Measurements from ENCODE around the gene IFNG-AS1.
A peak's percentile ranks its signal among the peaks of the same experiment; 100 is the strongest.

The IFNG-AS1 gene

DNA sequence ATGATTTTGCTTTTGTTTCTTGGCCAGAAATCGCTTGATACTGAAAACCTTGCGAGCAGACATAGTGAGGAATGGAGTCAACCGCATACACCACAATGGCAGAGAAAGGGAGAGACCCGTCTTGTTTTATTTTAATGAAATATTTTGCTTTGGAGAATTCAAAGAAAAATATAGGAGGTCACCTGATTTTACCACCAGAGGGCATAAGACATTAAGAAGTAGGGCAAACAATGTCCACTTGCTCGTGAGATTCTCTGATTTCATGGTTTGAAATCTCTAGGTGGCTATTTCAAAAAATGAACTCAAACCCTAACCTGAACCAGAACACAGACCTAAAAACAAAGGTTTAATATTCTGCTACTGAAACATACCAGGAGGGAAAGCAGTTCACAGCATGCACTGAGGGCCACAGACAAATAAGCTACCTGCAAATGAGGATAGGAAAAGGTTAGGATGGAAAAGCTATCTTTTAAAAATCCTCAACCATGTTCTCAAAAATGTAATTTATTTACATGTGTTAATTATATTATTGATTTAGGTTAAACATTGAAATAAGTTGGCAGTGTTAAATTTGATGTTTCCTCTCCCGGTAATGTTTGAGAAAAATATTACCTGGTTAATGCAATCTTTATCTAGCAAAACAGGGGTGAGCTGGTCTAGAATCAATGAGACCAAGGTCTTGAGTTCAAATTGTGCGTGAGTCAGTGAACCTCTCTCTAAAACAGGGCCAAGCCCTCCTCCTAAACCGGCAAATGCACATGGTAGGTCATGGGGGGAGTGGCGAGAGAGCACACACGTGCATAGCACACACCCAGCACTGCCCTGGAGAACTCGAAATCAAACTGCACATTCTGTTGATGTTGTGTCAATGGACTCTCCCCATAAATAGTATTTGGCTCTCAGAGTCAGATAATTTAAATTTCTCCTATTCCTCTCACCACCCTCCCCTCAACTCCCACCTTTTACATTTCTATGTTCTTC is 12.5 kb downstream of the IFNG-AS1 start:
- Histone ChIP-seq H3K9me3 (ENCODE audit: control insufficient read depth, insufficient read depth, low read depth, low read length) (no peaks in the 10 kb centered on the region), H3K27ac (ENCODE audit: extremely low read depth, low read depth, low read length) (no peak overlapping the region), H3K4me1 (ENCODE audit: control insufficient read depth, insufficient read depth, low read length) (no peaks in the 10 kb centered on the region), H3K36me3 (ENCODE audit: control insufficient read depth in 2 of 2, insufficient read depth in 1 of 2, low read length in 2 of 2) (no peaks in the 10 kb centered on the region), H3K4me3 (ENCODE audit: low read depth, low read length) (no peak overlapping the region)
- TF ChIP-seq ZNF138 (tag by site-specific recombination; IDR thresholded peaks at IDR 0.05; ENCODE audit: borderline replicate concordance) (no peak), ZNF791 (tag by site-specific recombination; IDR thresholded peaks at IDR 0.05) (no peak), ZNF654 (tag by site-specific recombination; IDR thresholded peaks at IDR 0.05; ENCODE audit: low read depth) (peak; percentile 23; the same call in 1 of the 2 replicates)
- ChIA-PET POLR2A (no interaction called here), CTCF (interaction anchor here (0.6 to 1.7 kb wide), 6 partner anchors 10 to 588 kb away, joined by 3 to 6 read pairs (median 4); no protein-coding TSS in a partner anchor)

DNA sequence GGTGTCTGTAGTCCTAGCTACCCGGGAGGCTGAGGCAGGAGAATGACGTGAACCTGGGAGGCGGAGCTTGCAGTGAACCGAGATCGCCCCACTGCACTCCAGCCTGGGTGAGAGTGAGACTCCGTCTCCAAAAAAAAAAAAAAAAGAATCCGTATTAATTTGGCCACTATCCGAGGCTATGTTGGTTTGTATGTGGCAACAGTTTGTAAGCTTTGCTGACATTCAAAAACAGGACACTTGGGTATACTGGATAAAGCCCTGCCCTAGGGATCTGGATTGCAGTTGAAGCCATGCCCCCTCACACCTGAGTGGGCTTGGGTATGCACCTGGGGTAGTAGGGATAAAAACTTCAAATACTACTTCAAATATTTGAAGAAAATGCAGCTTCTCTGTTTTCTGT is 14.5 kb downstream of the IFNG-AS1 start:
- CTCF ChIA-PET, result interaction anchor here (0.7 kb wide), 2 partner anchors 13 to 18 kb away, joined by 3 to 4 read pairs; no protein-coding TSS in a partner anchor

DNA sequence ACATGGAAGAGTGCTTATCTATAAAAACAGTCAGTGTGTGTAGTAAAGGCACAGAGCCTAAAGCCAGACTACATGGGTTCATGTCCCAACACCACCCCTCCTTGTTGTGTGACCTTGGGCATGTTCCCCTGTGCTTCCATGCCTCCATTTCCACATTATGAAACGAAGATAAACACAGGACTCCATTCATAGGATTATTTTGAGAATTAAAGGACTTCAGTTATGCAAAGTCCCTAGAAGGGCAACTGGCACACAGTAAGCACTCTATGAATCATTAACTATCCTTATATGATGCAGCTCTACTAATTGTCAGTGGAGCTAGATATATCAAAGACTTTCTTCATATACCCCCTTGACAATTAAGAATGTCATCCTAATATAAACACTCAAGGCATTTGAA is 17.8 kb downstream of the IFNG-AS1 start:
- TF ChIP-seq ZNF701 (tag by site-specific recombination; IDR thresholded peaks at IDR 0.05) (no peak), ZNF138 (tag by site-specific recombination; IDR thresholded peaks at IDR 0.05; ENCODE audit: borderline replicate concordance) (no peak), WT1 (tag by site-specific recombination; IDR thresholded peaks at IDR 0.05) (no peak), ZNF654 (tag by site-specific recombination; IDR thresholded peaks at IDR 0.05; ENCODE audit: low read depth) (no peak), ZNF544 (tag by site-specific recombination; IDR thresholded peaks at IDR 0.05) (no peak), ZNF174 (tag by site-specific recombination; IDR thresholded peaks at IDR 0.05) (no peak)
- TF ChIP-seq, protein P1, sequence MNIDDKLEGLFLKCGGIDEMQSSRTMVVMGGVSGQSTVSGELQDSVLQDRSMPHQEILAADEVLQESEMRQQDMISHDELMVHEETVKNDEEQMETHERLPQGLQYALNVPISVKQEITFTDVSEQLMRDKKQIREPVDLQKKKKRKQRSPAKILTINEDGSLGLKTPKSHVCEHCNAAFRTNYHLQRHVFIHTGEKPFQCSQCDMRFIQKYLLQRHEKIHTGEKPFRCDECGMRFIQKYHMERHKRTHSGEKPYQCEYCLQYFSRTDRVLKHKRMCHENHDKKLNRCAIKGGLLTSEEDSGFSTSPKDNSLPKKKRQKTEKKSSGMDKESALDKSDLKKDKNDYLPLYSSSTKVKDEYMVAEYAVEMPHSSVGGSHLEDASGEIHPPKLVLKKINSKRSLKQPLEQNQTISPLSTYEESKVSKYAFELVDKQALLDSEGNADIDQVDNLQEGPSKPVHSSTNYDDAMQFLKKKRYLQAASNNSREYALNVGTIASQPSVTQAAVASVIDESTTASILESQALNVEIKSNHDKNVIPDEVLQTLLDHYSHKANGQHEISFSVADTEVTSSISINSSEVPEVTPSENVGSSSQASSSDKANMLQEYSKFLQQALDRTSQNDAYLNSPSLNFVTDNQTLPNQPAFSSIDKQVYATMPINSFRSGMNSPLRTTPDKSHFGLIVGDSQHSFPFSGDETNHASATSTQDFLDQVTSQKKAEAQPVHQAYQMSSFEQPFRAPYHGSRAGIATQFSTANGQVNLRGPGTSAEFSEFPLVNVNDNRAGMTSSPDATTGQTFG (tag by site-specific recombination; IDR thresholded peaks at IDR 0.05; ENCODE audit: borderline replicate concordance), result no peak
- TF ChIP-seq, protein P2, sequence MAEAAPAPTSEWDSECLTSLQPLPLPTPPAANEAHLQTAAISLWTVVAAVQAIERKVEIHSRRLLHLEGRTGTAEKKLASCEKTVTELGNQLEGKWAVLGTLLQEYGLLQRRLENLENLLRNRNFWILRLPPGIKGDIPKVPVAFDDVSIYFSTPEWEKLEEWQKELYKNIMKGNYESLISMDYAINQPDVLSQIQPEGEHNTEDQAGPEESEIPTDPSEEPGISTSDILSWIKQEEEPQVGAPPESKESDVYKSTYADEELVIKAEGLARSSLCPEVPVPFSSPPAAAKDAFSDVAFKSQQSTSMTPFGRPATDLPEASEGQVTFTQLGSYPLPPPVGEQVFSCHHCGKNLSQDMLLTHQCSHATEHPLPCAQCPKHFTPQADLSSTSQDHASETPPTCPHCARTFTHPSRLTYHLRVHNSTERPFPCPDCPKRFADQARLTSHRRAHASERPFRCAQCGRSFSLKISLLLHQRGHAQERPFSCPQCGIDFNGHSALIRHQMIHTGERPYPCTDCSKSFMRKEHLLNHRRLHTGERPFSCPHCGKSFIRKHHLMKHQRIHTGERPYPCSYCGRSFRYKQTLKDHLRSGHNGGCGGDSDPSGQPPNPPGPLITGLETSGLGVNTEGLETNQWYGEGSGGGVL (tag by site-specific recombination; IDR thresholded peaks at IDR 0.05), result no peak
- TF ChIP-seq, protein P3, sequence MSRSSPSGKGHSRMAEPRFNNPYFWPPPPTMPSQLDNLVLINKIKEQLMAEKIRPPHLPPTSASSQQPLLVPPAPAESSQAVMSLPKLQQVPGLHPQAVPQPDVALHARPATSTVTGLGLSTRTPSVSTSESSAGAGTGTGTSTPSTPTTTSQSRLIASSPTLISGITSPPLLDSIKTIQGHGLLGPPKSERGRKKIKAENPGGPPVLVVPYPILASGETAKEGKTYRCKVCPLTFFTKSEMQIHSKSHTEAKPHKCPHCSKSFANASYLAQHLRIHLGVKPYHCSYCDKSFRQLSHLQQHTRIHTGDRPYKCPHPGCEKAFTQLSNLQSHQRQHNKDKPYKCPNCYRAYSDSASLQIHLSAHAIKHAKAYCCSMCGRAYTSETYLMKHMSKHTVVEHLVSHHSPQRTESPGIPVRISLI (tag by site-specific recombination; IDR thresholded peaks at IDR 0.05), result no peak
- Histone ChIP-seq H3K27ac (ENCODE audit: extremely low read depth, low read depth, low read length) (no peak overlapping the region), H3K9me3 (ENCODE audit: control insufficient read depth, insufficient read depth, low read depth, low read length) (no peaks in the 10 kb centered on the region), H3K4me1 (ENCODE audit: control insufficient read depth, insufficient read depth, low read length) (no peaks in the 10 kb centered on the region), H3K36me3 (ENCODE audit: control insufficient read depth in 2 of 2, insufficient read depth in 1 of 2, low read length in 2 of 2) (no peaks in the 10 kb centered on the region), H3K4me3 (ENCODE audit: low read depth, low read length) (no peak overlapping the region)
- ChIA-PET CTCF (interaction anchor here (0.7 to 1.1 kb wide), 2 partner anchors 9 to 40 kb away, joined by 3 read pairs; no protein-coding TSS in a partner anchor), POLR2A (no interaction called here)

More for the DNA sequence above, 14.5 kb downstream of the IFNG-AS1 start:
- TF ChIP-seq, protein P2 (tag by site-specific recombination; IDR thresholded peaks at IDR 0.05), result no peak
- TF ChIP-seq ZNF624 (tag by site-specific recombination; IDR thresholded peaks at IDR 0.05) (no peak), ZNF670 (tag by site-specific recombination; IDR thresholded peaks at IDR 0.05; ENCODE audit: low read depth) (no peak)
- Histone ChIP-seq H3K36me3 (ENCODE audit: control insufficient read depth in 2 of 2, insufficient read depth in 1 of 2, low read length in 2 of 2) (no peaks in the 10 kb centered on the region), H3K9me3 (ENCODE audit: control insufficient read depth, insufficient read depth, low read depth, low read length) (no peaks in the 10 kb centered on the region), H3K4me3 (ENCODE audit: low read depth, low read length) (no peak overlapping the region), H3K27ac (ENCODE audit: extremely low read depth, low read depth, low read length) (no peak overlapping the region), H3K4me1 (ENCODE audit: control insufficient read depth, insufficient read depth, low read length) (no peaks in the 10 kb centered on the region)
- POLR2A ChIA-PET, result no interaction called here
